ENCODE results near the gene EPHB2. TPM values are rescaled to one million over a fixed set of nuclear protein-coding genes. Genes with fewer than 3 reads are reported as not detected.

The EPHB2 gene
- total RNA-seq, 5 donors from 2014 or later (not counting 1 experiment from before 2014, with no cell fraction given), result 0.06 to 0.20 (median 0.12) TPM; not detected in 2

- H3K9me3 ChIP-seq, result no peaks in the 10 kb centered on the region
- Mint-ChIP-seq H3K27me3 (peaks cover 0 to 7% of the 10 kb centered on the region in 2 donors), H3K36me3 (no peaks in the 10 kb centered on the region), H3K4me3 (no peak overlapping the region), H3K9me3 (no peaks in the 10 kb centered on the region), H3K4me1 (no peaks in the 10 kb centered on the region), H3K27ac (no peak overlapping the region)
- no peak for ATAC-seq (replicated peaks in 1 of 4)
- H3K4me1 ChIP-seq (ENCODE audit: control insufficient read depth in 1 of 2, extremely low read depth in 1 of 2, insufficient read depth in 2 of 2, low read length in 2 of 2), result no peaks in the 10 kb centered on the region
- H3K27me3 ChIP-seq (replicated peaks in 1 of 2; ENCODE audit: control insufficient read depth in 2 of 2, extremely low read depth in 1 of 2, insufficient read depth in 2 of 2, low read length in 1 of 2), result peaks cover 0 to 12% of the 10 kb centered on the region in 2 experiments
- no peak overlapping the region for H3K4me3 ChIP-seq (ENCODE audit: control insufficient read depth in 1 of 2, extremely low read depth in 1 of 2, low read length in 1 of 2)
- ChIA-PET CTCF (interaction anchor here in 1 of 2 donors (0.5 kb wide), 1 partner anchor 1215 kb away, joined by 3 read pairs; no protein-coding TSS in a partner anchor), POLR2A (no interaction called here)
- no peaks in the 10 kb centered on the region for H3K36me3 ChIP-seq (ENCODE audit: control insufficient read depth in 2 of 2, extremely low read depth in 1 of 2, insufficient read depth in 1 of 2, low read length in 1 of 2)
- DNase-seq, result no peak
- no peak overlapping the region for H3K27ac ChIP-seq (ENCODE audit: low read length)
- 68% methylated on average over 6 of the region's 6 CpGs for WGBS (ENCODE audit: insufficient coverage)
Observed at GRCh38 chr1:22792396-22793160, 81.9 kb downstream of the EPHB2 start.

DNA sequence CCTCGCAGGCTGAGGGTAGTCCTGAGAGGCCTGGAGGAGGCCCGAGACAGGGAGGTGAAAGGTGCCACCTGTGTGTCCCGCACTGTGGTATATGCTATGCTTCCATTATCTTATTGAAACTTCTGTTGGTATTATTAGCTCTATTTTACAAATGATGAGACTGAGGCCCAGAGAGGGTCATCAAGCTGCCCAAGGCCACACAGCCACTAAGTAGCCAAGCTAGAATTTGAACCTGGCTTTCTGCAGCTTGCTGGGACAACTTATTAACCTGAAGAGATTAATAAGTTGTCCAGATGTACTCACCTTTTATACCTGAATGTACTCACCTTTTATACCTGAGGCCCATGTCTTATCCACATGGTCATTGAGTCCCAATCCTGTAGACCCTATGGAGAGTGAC, 83.0 kb downstream of the EPHB2 start:
- no peaks in the 10 kb centered on the region for H3K36me3 Mint-ChIP-seq
- no peak overlapping the region for H3K4me3 ChIP-seq (ENCODE audit: control insufficient read depth in 1 of 2, extremely low read depth in 1 of 2, low read length in 1 of 2)
- WGBS (ENCODE audit: insufficient coverage), result no CpG with 5 or more reads among the region's 3 CpGs
- no peaks in the 10 kb centered on the region for H3K4me1 Mint-ChIP-seq
- H3K9me3 ChIP-seq, result no peaks in the 10 kb centered on the region
- H3K27ac ChIP-seq (ENCODE audit: low read length), result no peak overlapping the region
- H3K27ac Mint-ChIP-seq, result no peak overlapping the region
- H3K4me3 Mint-ChIP-seq, result no peak overlapping the region
- H3K27me3 Mint-ChIP-seq, result peaks cover 0 to 11% of the 10 kb centered on the region in 2 donors
- no peak for ATAC-seq (replicated peaks in 1 of 4)
- ChIA-PET POLR2A (no interaction called here), CTCF (no interaction called here)
- no peak for DNase-seq
- no peaks in the 10 kb centered on the region for H3K4me1 ChIP-seq (ENCODE audit: control insufficient read depth in 1 of 2, extremely low read depth in 1 of 2, insufficient read depth in 2 of 2, low read length in 2 of 2)
- no peaks in the 10 kb centered on the region for H3K9me3 Mint-ChIP-seq
- H3K36me3 ChIP-seq (ENCODE audit: control insufficient read depth in 2 of 2, extremely low read depth in 1 of 2, insufficient read depth in 1 of 2, low read length in 1 of 2), result no peaks in the 10 kb centered on the region
- peaks cover 0 to 14% of the 10 kb centered on the region in 2 experiments for H3K27me3 ChIP-seq (replicated peaks in 1 of 2; ENCODE audit: control insufficient read depth in 2 of 2, extremely low read depth in 1 of 2, insufficient read depth in 2 of 2, low read length in 1 of 2)

DNA sequence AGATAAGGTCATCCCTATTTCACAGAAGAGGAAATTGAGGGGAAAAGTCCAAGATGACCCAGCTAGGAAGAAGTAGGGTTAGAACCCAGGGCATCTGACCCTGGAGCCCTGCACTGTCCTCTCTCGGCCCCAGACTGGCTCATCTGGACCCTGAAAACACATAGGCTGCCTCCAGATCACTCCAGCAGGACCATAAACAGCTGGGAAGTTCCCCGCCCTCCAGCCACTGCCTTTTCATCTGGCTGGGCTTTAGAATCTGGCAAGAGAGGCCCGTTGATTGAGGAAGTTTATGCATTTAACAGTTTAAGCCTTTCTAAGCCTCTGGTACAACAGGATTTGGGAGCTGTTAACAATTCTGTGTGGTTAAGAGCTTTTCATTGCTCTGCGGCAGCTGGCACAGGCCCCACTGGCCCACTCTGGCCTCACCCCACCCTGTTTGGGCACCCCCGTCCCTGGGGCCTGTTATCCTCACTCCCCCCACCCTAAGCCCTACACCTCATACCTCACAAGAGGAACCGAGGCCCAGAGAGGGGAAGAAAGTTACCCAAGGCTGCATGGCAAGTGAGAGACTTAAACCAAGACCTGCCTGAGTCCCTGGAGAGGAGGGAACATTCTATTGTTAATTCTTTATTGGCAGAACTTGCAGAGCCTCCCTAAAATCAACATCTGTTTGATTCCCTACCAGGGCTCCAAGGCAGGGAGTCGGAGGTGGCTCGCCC, 84.2 kb downstream of the EPHB2 start:
- H3K4me3 Mint-ChIP-seq, result no peak overlapping the region
- WGBS (ENCODE audit: insufficient coverage), result 92% methylated on average over 2 of the region's 8 CpGs
- ATAC-seq (replicated peaks in 1 of 4) (no peak), DNase-seq (no peak)
- no peaks in the 10 kb centered on the region for H3K36me3 Mint-ChIP-seq
- Histone ChIP-seq H3K9me3 (no peaks in the 10 kb centered on the region), H3K27ac (ENCODE audit: low read length) (no peak overlapping the region), H3K4me3 (ENCODE audit: control insufficient read depth in 1 of 2, extremely low read depth in 1 of 2, low read length in 1 of 2) (no peak overlapping the region), H3K36me3 (ENCODE audit: control insufficient read depth in 2 of 2, extremely low read depth in 1 of 2, insufficient read depth in 1 of 2, low read length in 1 of 2) (no peaks in the 10 kb centered on the region), H3K27me3 (replicated peaks in 1 of 2; ENCODE audit: control insufficient read depth in 2 of 2, extremely low read depth in 1 of 2, insufficient read depth in 2 of 2, low read length in 1 of 2) (peaks cover 0 to 17% of the 10 kb centered on the region in 2 experiments), H3K4me1 (ENCODE audit: control insufficient read depth in 1 of 2, extremely low read depth in 1 of 2, insufficient read depth in 2 of 2, low read length in 2 of 2) (no peaks in the 10 kb centered on the region)
- H3K4me1 Mint-ChIP-seq, result no peaks in the 10 kb centered on the region
- peaks cover 2 to 8% of the 10 kb centered on the region in 2 donors for H3K27me3 Mint-ChIP-seq
- CTCF ChIA-PET, result no interaction called here
- H3K9me3 Mint-ChIP-seq, result no peaks in the 10 kb centered on the region
- POLR2A ChIA-PET, result interaction anchor here in 1 of 2 donors (0.6 kb wide), 1 partner anchor 153 kb away, joined by 3 read pairs; no protein-coding TSS in a partner anchor
- no peak overlapping the region for H3K27ac Mint-ChIP-seq

GRCh38 chr1:22795366-22795714, 84.7 kb downstream of the EPHB2 start:
- Mint-ChIP-seq H3K4me1 (no peaks in the 10 kb centered on the region), H3K36me3 (no peaks in the 10 kb centered on the region), H3K9me3 (no peaks in the 10 kb centered on the region), H3K27me3 (peaks cover 2 to 8% of the 10 kb centered on the region in 2 donors), H3K27ac (no peak overlapping the region), H3K4me3 (no peak overlapping the region)
- Histone ChIP-seq H3K27me3 (replicated peaks in 1 of 2; ENCODE audit: control insufficient read depth in 2 of 2, extremely low read depth in 1 of 2, insufficient read depth in 2 of 2, low read length in 1 of 2) (peaks cover 0 to 21% of the 10 kb centered on the region in 2 experiments), H3K4me1 (ENCODE audit: control insufficient read depth in 1 of 2, extremely low read depth in 1 of 2, insufficient read depth in 2 of 2, low read length in 2 of 2) (no peaks in the 10 kb centered on the region), H3K4me3 (ENCODE audit: control insufficient read depth in 1 of 2, extremely low read depth in 1 of 2, low read length in 1 of 2) (no peak overlapping the region), H3K9me3 (no peaks in the 10 kb centered on the region), H3K27ac (ENCODE audit: low read length) (no peak overlapping the region), H3K36me3 (ENCODE audit: control insufficient read depth in 2 of 2, extremely low read depth in 1 of 2, insufficient read depth in 1 of 2, low read length in 1 of 2) (no peaks in the 10 kb centered on the region)
- POLR2A ChIA-PET, result interaction anchor here in 1 of 2 donors (0.6 kb wide), 1 partner anchor 153 kb away, joined by 3 read pairs; no protein-coding TSS in a partner anchor
- ATAC-seq (replicated peaks in 1 of 4), result no peak
- WGBS (ENCODE audit: insufficient coverage), result no CpG with 5 or more reads among the region's 4 CpGs
- CTCF ChIA-PET, result no interaction called here
- DNase-seq, result no peak

GRCh38 chr1:22796642-22797041, 86.0 kb downstream of the EPHB2 start:
- H3K36me3 ChIP-seq (ENCODE audit: control insufficient read depth in 2 of 2, extremely low read depth in 1 of 2, insufficient read depth in 1 of 2, low read length in 1 of 2), result no peaks in the 10 kb centered on the region
- no peak overlapping the region for H3K27ac ChIP-seq (ENCODE audit: low read length)
- H3K27ac Mint-ChIP-seq, result no peak overlapping the region
- peaks cover 2 to 8% of the 10 kb centered on the region in 2 donors for H3K27me3 Mint-ChIP-seq
- no peak for ATAC-seq (replicated peaks in 1 of 4)
- POLR2A ChIA-PET, result no interaction called here
- peaks cover 0 to 21% of the 10 kb centered on the region in 2 experiments for H3K27me3 ChIP-seq (replicated peaks in 1 of 2; ENCODE audit: control insufficient read depth in 2 of 2, extremely low read depth in 1 of 2, insufficient read depth in 2 of 2, low read length in 1 of 2)
- H3K9me3 Mint-ChIP-seq, result no peaks in the 10 kb centered on the region
- no peaks in the 10 kb centered on the region for H3K4me1 ChIP-seq (ENCODE audit: control insufficient read depth in 1 of 2, extremely low read depth in 1 of 2, insufficient read depth in 2 of 2, low read length in 2 of 2)
- WGBS (ENCODE audit: insufficient coverage), result 95% methylated on average over 2 of the region's 4 CpGs
- no peak overlapping the region for H3K4me3 Mint-ChIP-seq
- no peaks in the 10 kb centered on the region for H3K9me3 ChIP-seq
- no peak for DNase-seq
- no peaks in the 10 kb centered on the region for H3K36me3 Mint-ChIP-seq
- no peaks in the 10 kb centered on the region for H3K4me1 Mint-ChIP-seq
- no peak overlapping the region for H3K4me3 ChIP-seq (ENCODE audit: control insufficient read depth in 1 of 2, extremely low read depth in 1 of 2, low read length in 1 of 2)
- CTCF ChIA-PET, result no interaction called here

DNA sequence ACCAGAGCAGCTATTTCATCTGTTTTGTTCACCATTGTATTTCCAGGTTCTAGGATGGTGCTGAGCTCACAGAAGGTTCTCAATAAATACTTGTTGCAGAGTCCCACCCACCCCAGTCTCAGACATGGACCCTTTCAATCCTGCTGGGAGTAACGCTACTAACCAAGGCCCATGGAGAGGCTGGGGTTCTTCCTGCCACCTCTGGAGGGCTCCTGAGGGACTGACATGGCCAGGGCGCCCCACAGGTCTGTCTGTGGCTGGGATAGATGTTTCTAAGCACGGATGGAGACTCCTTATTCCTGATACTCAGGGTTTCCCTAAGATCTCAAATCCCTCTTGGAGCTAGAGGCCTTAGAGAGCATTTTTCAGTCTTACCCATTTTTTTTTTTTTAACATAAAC, 87.4 kb downstream of the EPHB2 start:
- CTCF ChIA-PET, result interaction anchor here in 1 of 2 donors (0.5 kb wide), 1 partner anchor 1589 kb away, joined by 4 read pairs; no protein-coding TSS in a partner anchor
- ATAC-seq (replicated peaks in 1 of 4), result no peak
- POLR2A ChIA-PET, result no interaction called here

More for the DNA sequence above, 87.4 kb downstream of the EPHB2 start:
- H3K4me3 Mint-ChIP-seq, result no peak overlapping the region
- DNase-seq, result no peak
- Histone ChIP-seq H3K27ac (ENCODE audit: low read length) (no peak overlapping the region), H3K4me3 (ENCODE audit: control insufficient read depth in 1 of 2, extremely low read depth in 1 of 2, low read length in 1 of 2) (no peak overlapping the region), H3K36me3 (ENCODE audit: control insufficient read depth in 2 of 2, extremely low read depth in 1 of 2, insufficient read depth in 1 of 2, low read length in 1 of 2) (no peaks in the 10 kb centered on the region), H3K9me3 (no peaks in the 10 kb centered on the region), H3K4me1 (ENCODE audit: control insufficient read depth in 1 of 2, extremely low read depth in 1 of 2, insufficient read depth in 2 of 2, low read length in 2 of 2) (no peaks in the 10 kb centered on the region), H3K27me3 (replicated peaks in 1 of 2; ENCODE audit: control insufficient read depth in 2 of 2, extremely low read depth in 1 of 2, insufficient read depth in 2 of 2, low read length in 1 of 2) (peaks cover 0 to 28% of the 10 kb centered on the region in 2 experiments)
- H3K27me3 Mint-ChIP-seq, result peaks cover 4 to 8% of the 10 kb centered on the region in 2 donors
- WGBS (ENCODE audit: insufficient coverage), result 44% methylated on average over 2 of the region's 3 CpGs
- H3K27ac Mint-ChIP-seq, result no peak overlapping the region
- no peaks in the 10 kb centered on the region for H3K9me3 Mint-ChIP-seq
- H3K36me3 Mint-ChIP-seq, result no peaks in the 10 kb centered on the region
- H3K4me1 Mint-ChIP-seq, result no peaks in the 10 kb centered on the region

All from T-cell (primary cell).